Measurements from ENCODE around the gene EIF4A3. TPM values are rescaled to one million over a fixed set of nuclear protein-coding genes. Genes with fewer than 3 reads are reported as not detected.

EIF4A3 gene
- total RNA-seq, 1 experiment from 2014 or later: 124 TPM

DNA sequence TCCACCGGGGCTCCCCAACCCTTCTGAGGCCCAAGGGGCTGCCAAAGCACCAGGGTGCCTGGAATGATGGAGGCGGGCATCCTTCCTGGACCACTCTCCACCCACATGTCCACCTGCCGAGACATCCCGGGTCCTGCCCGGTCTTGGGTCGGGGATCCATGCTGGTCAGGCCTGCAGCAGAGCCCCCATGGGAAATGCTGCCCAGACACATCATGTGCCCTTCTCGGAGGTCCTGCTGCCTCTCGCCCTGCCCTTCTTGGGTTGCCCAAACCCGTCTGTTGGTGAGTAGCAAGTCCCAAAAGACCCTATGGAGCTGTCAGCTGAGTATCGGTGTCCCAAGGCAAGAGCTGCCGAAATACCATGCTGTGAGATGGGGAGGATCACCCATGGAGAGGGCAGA, 60.3 kb downstream of the EIF4A3 start:
- Mint-ChIP-seq H3K4me1 (ENCODE audit: low read depth, unreplicated experiment) (no peaks in the 10 kb centered on the region), H3K9me3 (ENCODE audit: low read depth, unreplicated experiment) (no peaks in the 10 kb centered on the region), H3K27ac (ENCODE audit: unreplicated experiment) (no peak overlapping the region), H3K4me3 (ENCODE audit: low read depth, unreplicated experiment) (no peak overlapping the region), H3K36me3 (ENCODE audit: insufficient read depth, unreplicated experiment) (peaks cover 5% of the 10 kb centered on the region), H3K27me3 (ENCODE audit: unreplicated experiment) (peaks cover 31% of the 10 kb centered on the region)
- no TSS peak for BruUV-seq (replicated peaks)
- CTCF ChIA-PET: interaction anchor here (1.3 kb wide), 1 partner anchor 15 kb away, joined by 4 read pairs; the partner anchor contains the start of gene GAA
- TF ChIP-seq, protein P1, sequence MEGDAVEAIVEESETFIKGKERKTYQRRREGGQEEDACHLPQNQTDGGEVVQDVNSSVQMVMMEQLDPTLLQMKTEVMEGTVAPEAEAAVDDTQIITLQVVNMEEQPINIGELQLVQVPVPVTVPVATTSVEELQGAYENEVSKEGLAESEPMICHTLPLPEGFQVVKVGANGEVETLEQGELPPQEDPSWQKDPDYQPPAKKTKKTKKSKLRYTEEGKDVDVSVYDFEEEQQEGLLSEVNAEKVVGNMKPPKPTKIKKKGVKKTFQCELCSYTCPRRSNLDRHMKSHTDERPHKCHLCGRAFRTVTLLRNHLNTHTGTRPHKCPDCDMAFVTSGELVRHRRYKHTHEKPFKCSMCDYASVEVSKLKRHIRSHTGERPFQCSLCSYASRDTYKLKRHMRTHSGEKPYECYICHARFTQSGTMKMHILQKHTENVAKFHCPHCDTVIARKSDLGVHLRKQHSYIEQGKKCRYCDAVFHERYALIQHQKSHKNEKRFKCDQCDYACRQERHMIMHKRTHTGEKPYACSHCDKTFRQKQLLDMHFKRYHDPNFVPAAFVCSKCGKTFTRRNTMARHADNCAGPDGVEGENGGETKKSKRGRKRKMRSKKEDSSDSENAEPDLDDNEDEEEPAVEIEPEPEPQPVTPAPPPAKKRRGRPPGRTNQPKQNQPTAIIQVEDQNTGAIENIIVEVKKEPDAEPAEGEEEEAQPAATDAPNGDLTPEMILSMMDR (IDR thresholded peaks at IDR 0.05; ENCODE audit: unreplicated experiment): no peak
- intact Hi-C loops (cut with micrococcal nuclease; ENCODE audit: unreplicated experiment): no loop called here
- DNase-seq: no peak

DNA sequence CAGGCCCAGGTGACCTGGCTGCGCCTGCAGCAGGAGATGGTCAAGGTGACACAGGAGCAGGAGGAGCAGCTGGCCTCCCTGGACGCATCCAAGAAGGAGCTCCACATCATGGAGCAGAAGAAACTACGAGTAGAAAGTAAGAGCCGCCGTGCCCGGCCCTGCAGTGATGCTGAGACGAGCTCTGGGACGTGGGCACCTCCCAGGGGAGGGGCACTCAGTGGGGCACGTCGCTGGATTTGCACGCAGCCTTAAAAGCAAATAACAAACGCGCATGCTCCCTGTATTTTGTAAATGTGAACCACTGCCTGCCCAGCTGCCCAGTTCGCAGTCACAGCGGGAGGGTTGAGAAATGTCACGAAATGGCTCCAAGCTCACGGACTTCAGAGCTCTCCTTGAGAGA, 60.8 kb downstream of the EIF4A3 start:
- H3K27me3 Mint-ChIP-seq (ENCODE audit: unreplicated experiment): peaks cover 31% of the 10 kb centered on the region
- peaks cover 5% of the 10 kb centered on the region for H3K36me3 Mint-ChIP-seq (ENCODE audit: insufficient read depth, unreplicated experiment)
- H3K27ac Mint-ChIP-seq (ENCODE audit: unreplicated experiment): no peak overlapping the region
- BruUV-seq (replicated peaks): no TSS peak
- CTCF ChIA-PET: no interaction called here
- no peaks in the 10 kb centered on the region for H3K9me3 Mint-ChIP-seq (ENCODE audit: low read depth, unreplicated experiment)
- no peaks in the 10 kb centered on the region for H3K4me1 Mint-ChIP-seq (ENCODE audit: low read depth, unreplicated experiment)
- intact Hi-C loops (cut with micrococcal nuclease; ENCODE audit: unreplicated experiment): no loop called here
- TF ChIP-seq, protein P1 (IDR thresholded peaks at IDR 0.05; ENCODE audit: unreplicated experiment): no peak
- DNase-seq: no peak
- H3K4me3 Mint-ChIP-seq (ENCODE audit: low read depth, unreplicated experiment): no peak overlapping the region

GRCh38 chr17:80084773-80085172, 62.2 kb downstream of the EIF4A3 start:
- Mint-ChIP-seq H3K4me3 (ENCODE audit: low read depth, unreplicated experiment) (no peak overlapping the region), H3K27me3 (ENCODE audit: unreplicated experiment) (peaks cover 31% of the 10 kb centered on the region), H3K4me1 (ENCODE audit: low read depth, unreplicated experiment) (no peaks in the 10 kb centered on the region), H3K36me3 (ENCODE audit: insufficient read depth, unreplicated experiment) (peaks cover 5% of the 10 kb centered on the region), H3K9me3 (ENCODE audit: low read depth, unreplicated experiment) (no peaks in the 10 kb centered on the region), H3K27ac (ENCODE audit: unreplicated experiment) (no peak overlapping the region)
- intact Hi-C loops (cut with micrococcal nuclease; ENCODE audit: unreplicated experiment): no loop called here
- DNase-seq: no peak
- CTCF ChIA-PET: no interaction called here
- TF ChIP-seq, protein P1 (IDR thresholded peaks at IDR 0.05; ENCODE audit: unreplicated experiment): no peak
- BruUV-seq (replicated peaks): no TSS peak

Small RNAs within 50 kb of the gene (microRNA-seq; reads per million reads assigned to microRNA genes)
- not detected for gene MIR1268B

Other genes starting within 250 kb of the EIF4A3 start
- gene TBC1D16, start 111.3 kb downstream of the EIF4A3 start, total RNA-seq (2022): 31.2 and 35.9 TPM in 2 replicates
- 9.9 and 13.3 TPM in 2 replicates for gene CCDC40, start 110.5 kb downstream of the EIF4A3 start, total RNA-seq (2022)
- gene GAA, start 45.5 kb downstream of the EIF4A3 start, total RNA-seq (2022): 73.1 and 82.4 TPM in 2 replicates
- gene CARD14, start 22.9 kb upstream of the EIF4A3 start, total RNA-seq (2022): 5.9 and 7.4 TPM in 2 replicates
- gene SGSH, start 73.2 kb upstream of the EIF4A3 start, total RNA-seq (2022): 32.2 and 50.3 TPM in 2 replicates
- 7.2 and 10.4 TPM in 2 replicates for gene SLC26A11, start 73.3 kb upstream of the EIF4A3 start, total RNA-seq (2022)
- gene RNF213, start 113.7 kb upstream of the EIF4A3 start, total RNA-seq (2022): 221 and 369 TPM in 2 replicates